DND-41 (cell line): ENCODE data around the gene LCT.

Experiments
- EZH2 ChIP-seq: IDR thresholded peaks from 3 replicates; pipeline ENCODE4 v1.6.1; 2012; ENCODE audit warnings: borderline replicate concordance, low read depth, mild to moderate bottlenecking, moderate library complexity, low read length, inconsistent platforms; ENCODE audit not compliant: severe bottlenecking
- TF ChIP-seq, protein P1 (sequence below): IDR thresholded peaks from 2 replicates; pipeline ENCODE4 v1.5.1; 2012; ENCODE audit warnings: borderline replicate concordance, low read length, moderate library complexity, mild to moderate bottlenecking; ENCODE audit not compliant: poor library complexity, severe bottlenecking; ENCODE audit errors: extremely low read depth

DNA sequence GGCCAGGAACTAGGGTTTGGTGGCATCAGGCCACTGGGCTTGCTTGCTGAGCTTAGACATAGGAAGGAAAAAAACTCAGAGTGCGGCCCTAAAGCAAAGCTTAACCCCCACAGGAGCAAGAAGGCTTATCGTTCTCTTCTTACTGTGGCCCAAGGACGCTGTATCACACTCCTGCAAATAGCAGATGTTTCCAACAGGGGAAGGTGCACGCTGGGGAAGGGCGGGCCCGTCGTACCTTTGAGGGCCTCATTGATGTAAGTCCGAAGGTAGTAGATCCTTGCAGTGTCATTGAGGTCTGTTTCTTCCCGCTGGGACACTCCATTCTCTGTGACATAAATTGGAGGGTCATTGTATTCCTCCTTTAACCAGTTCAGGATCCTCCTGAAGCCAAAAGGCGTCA, 46.6 kb downstream of the LCT start:
- no peak for TF ChIP-seq EZH2
- TF ChIP-seq, protein P1, sequence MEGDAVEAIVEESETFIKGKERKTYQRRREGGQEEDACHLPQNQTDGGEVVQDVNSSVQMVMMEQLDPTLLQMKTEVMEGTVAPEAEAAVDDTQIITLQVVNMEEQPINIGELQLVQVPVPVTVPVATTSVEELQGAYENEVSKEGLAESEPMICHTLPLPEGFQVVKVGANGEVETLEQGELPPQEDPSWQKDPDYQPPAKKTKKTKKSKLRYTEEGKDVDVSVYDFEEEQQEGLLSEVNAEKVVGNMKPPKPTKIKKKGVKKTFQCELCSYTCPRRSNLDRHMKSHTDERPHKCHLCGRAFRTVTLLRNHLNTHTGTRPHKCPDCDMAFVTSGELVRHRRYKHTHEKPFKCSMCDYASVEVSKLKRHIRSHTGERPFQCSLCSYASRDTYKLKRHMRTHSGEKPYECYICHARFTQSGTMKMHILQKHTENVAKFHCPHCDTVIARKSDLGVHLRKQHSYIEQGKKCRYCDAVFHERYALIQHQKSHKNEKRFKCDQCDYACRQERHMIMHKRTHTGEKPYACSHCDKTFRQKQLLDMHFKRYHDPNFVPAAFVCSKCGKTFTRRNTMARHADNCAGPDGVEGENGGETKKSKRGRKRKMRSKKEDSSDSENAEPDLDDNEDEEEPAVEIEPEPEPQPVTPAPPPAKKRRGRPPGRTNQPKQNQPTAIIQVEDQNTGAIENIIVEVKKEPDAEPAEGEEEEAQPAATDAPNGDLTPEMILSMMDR = no peak
